GM12878 (cell line): ENCODE measurements around the gene SRBD1. TPM values are rescaled to one million over a fixed set of nuclear protein-coding genes. Genes with fewer than 3 reads are reported as not detected.

Experiments
- ATAC-seq: fragments of 200-7000 bp; cut with Tn5 transposase; 3 replicates; pipeline ENCODE4 v1.9.1; 2020; ENCODE audit warnings: mild to moderate bottlenecking, moderate library complexity
- BruUV-seq: library from RNA; stranded (reverse); fragments of 400-500 nt; replicated peaks from 2 replicates; lab custom pipeline; 2021; lab: Mats Ljungman, UMichigan
- CTCF ChIA-PET: fragments of 300-600 bp; sonication (Branson Sonifier 250); formaldehyde crosslinking; extraction: SDS; loops from one replicate; lab custom pipeline; 2021; ENCODE audit warnings: inconsistent platforms; lab: Yijun Ruan, JAX
- POLR2A ChIA-PET: fragments of 350-600 bp; formaldehyde crosslinking; extraction: SDS; loops from one replicate; lab custom pipeline; 2021; ENCODE audit warnings: inconsistent platforms; lab: Charles Lee
- RAD21 ChIA-PET: fragments of 300-600 bp; sonication (Branson Sonifier 250); formaldehyde crosslinking; loops from one replicate; lab custom pipeline; 2023; ENCODE audit warnings: antibody characterized with exemption; ENCODE audit not compliant: unreplicated experiment; lab: Charles Lee
- SMC1A ChIA-PET: fragments of 300-600 bp; sonication (Branson Sonifier 250); formaldehyde crosslinking; loops from one replicate; lab custom pipeline; 2023; ENCODE audit not compliant: unreplicated experiment, uncharacterized antibody; lab: Charles Lee
- DNase-seq: peaks from one replicate; pipeline ENCODE4 v3.0.0-alpha.2; 2011; ENCODE audit warnings: low read depth, low spot score
- FAIRE-seq: peaks from 3 replicates; lab custom pipeline; 2011; peaks lifted over from hg19 to GRCh38; lab: Jason Lieb, UNC
- H2AFZ ChIP-seq: 2 replicates; pipeline ENCODE4 v1.6.0; 2011; ENCODE audit warnings: low read depth, low read length, control low read depth; ENCODE audit not compliant: control insufficient read depth
- H3K27ac ChIP-seq: 2 replicates; pipeline ENCODE4 v1.5.1; 2011; ENCODE audit warnings: control low read depth; ENCODE audit not compliant: control insufficient read depth, insufficient read depth
- H3K27me3 ChIP-seq, 2 experiments: replicated peaks in 1 of 2; 2 replicates each; pipeline versions ENCODE4 v1.6.0 to v1.6.1; 2011; ENCODE audit warnings: low read length in 1 of 2; ENCODE audit not compliant: control insufficient read depth in 2 of 2, insufficient read depth in 2 of 2
- H3K36me3 ChIP-seq, 2 experiments: 2 replicates each; pipeline ENCODE4 v1.5.1; 2011; ENCODE audit warnings: low read length in 1 of 2; ENCODE audit not compliant: control insufficient read depth in 2 of 2, insufficient read depth in 2 of 2
- H3K4me1 ChIP-seq: 2 replicates; pipeline ENCODE4 v1.6.1; 2011; ENCODE audit warnings: mild to moderate bottlenecking, low read length, moderate library complexity, mixed read lengths; ENCODE audit not compliant: control insufficient read depth, insufficient read depth
- H3K4me2 ChIP-seq: 2 replicates; pipeline ENCODE4 v1.6.0; 2011; ENCODE audit warnings: control low read depth; ENCODE audit not compliant: control insufficient read depth, insufficient read depth
- H3K4me3 ChIP-seq: fragments of 200-600 bp; sonication (generic); 2 replicates; pipeline ENCODE4 v1.5.1; 2016
- H3K79me2 ChIP-seq: 2 replicates; pipeline ENCODE4 v1.6.0; 2011; ENCODE audit warnings: low read length; ENCODE audit not compliant: control insufficient read depth, insufficient read depth
- H3K9ac ChIP-seq: 2 replicates; pipeline ENCODE4 v1.8.0; 2011; ENCODE audit warnings: low read length, control low read depth, mixed read lengths; ENCODE audit not compliant: control insufficient read depth, insufficient read depth
- H3K9me3 ChIP-seq: replicated peaks from 3 replicates; pipeline ENCODE4 v1.5.1; 2011; ENCODE audit warnings: mild to moderate bottlenecking, low read length; ENCODE audit not compliant: control insufficient read depth, insufficient read depth
- H4K20me1 ChIP-seq: 2 replicates; pipeline ENCODE4 v1.6.0; 2011; ENCODE audit not compliant: control insufficient read depth, insufficient read depth
- CEBPB ChIP-seq, 2 experiments: fragments of 150-350 bp in 1 of 2; IDR thresholded peaks; 2 replicates each; pipeline ENCODE4 v1.6.1; 2012 to 2014; ENCODE audit warnings: low read depth in 2 of 2, low read length in 2 of 2, borderline replicate concordance in 1 of 2, inconsistent platforms in 1 of 2
- CTCF ChIP-seq, 3 experiments: IDR thresholded peaks in 2 of 3; conservative IDR thresholded peaks in 1 of 3; 2 replicates each; pipeline ENCODE4 v1.5.1; 2011; ENCODE audit warnings: low read depth in 3 of 3, low read length in 3 of 3, mild to moderate bottlenecking in 3 of 3, control low read depth in 2 of 3, moderate library complexity in 2 of 3, inconsistent platforms in 1 of 3, mixed read lengths in 1 of 3; ENCODE audit not compliant: control insufficient read depth in 2 of 3, insufficient read depth in 1 of 3; ENCODE audit errors: extremely low read depth in 1 of 3
- FOS ChIP-seq: IDR thresholded peaks from 3 replicates; pipeline ENCODE4 v1.6.1; 2011; ENCODE audit warnings: borderline replicate concordance; ENCODE audit not compliant: insufficient read length; ENCODE audit errors: extremely low read depth
- HDAC2 ChIP-seq: fragments of 200-600 bp; sonication (generic); IDR thresholded peaks from 2 replicates; pipeline ENCODE4 v1.6.1; 2017
- IRF4 ChIP-seq: IDR thresholded peaks from 2 replicates; pipeline ENCODE4 v1.6.1; 2011; ENCODE audit warnings: low read depth, low read length
- MYB ChIP-seq: fragments of 150-350 bp; IDR thresholded peaks from 2 replicates; pipeline ENCODE4 v1.6.1; 2014; ENCODE audit warnings: mild to moderate bottlenecking, low read depth, low read length, borderline replicate concordance
- NRF1 ChIP-seq: conservative IDR thresholded peaks from 2 replicates; pipeline ENCODE4 v1.6.1; 2011; ENCODE audit warnings: mild to moderate bottlenecking, low read depth, low read length, improper control_type of control experiment
- RAD21 ChIP-seq: IDR thresholded peaks from 2 replicates; pipeline ENCODE4 v1.6.1; 2011; ENCODE audit warnings: mild to moderate bottlenecking, low read depth, low read length, moderate library complexity; ENCODE audit not compliant: insufficient read depth
- RUNX3 ChIP-seq: IDR thresholded peaks from 2 replicates; pipeline ENCODE4 v1.6.1; 2012; ENCODE audit warnings: low read length, inconsistent platforms
- SIN3A ChIP-seq: IDR thresholded peaks from 2 replicates; pipeline ENCODE4 v1.6.1; 2012; ENCODE audit warnings: low read depth, low read length, improper control_type of control experiment
- SMAD5 ChIP-seq: IDR thresholded peaks from 2 replicates; pipeline ENCODE4 v1.6.1; 2016; ENCODE audit warnings: antibody characterized with exemption, low read depth
- STAT1 ChIP-seq: fragments of 450-650 bp; conservative IDR thresholded peaks from 2 replicates; pipeline ENCODE4 v1.6.1; 2014; ENCODE audit warnings: antibody characterized with exemption, mild to moderate bottlenecking
- SUZ12 ChIP-seq: fragments of 200-600 bp; sonication (generic); IDR thresholded peaks from one replicate; pipeline ENCODE4 v1.6.1; 2018; ENCODE audit warnings: antibody characterized with exemption, mild to moderate bottlenecking; ENCODE audit not compliant: unreplicated experiment
- ZNF217 ChIP-seq: fragments of 450-650 bp; IDR thresholded peaks from 2 replicates; pipeline ENCODE4 v1.6.1; 2017; ENCODE audit warnings: antibody characterized with exemption, mild to moderate bottlenecking
- ZNF274 ChIP-seq: IDR thresholded peaks from one replicate; pipeline ENCODE4 v1.8.0; 2011; ENCODE audit not compliant: insufficient read length, insufficient read depth
- ZSCAN29 ChIP-seq: fragments of 450-650 bp; IDR thresholded peaks from 2 replicates; pipeline ENCODE4 v1.6.1; 2017; ENCODE audit warnings: mild to moderate bottlenecking, moderate library complexity
- WGBS: methylation state at CpG from one replicate; pipeline ENCODE4 v1.1.6; 2016; ENCODE audit warnings: low lambda C conversion rate; ENCODE audit not compliant: insufficient replicate concordance, insufficient coverage; ENCODE audit errors: missing lambda C conversion rate; 5-methylcytosine and 5-hydroxymethylcytosine counted together
- in situ Hi-C: fragments of 300-500 bp; cut with MboI; formaldehyde crosslinking; loops from 9 replicates; pipeline ENCODE4 v1.14.3; 2018; ENCODE audit warnings: mixed read lengths
- intact Hi-C: fragments of 100-400 bp; cut with micrococcal nuclease; formaldehyde crosslinking; loops from one replicate; pipeline ENCODE4 v1.14.2; 2022; ENCODE audit not compliant: unreplicated experiment
- polyA plus RNA-seq, 11 experiments: library from polyadenylated mRNA; depleted of rRNA in 4 of 11; unstranded in 6 of 11; stranded (reverse) in 5 of 11; fragments of >200 nt; fragmentation: Nextera tagmentation in 4 of 11; fragmentation: Illumina TruSeq in 1 of 11; extraction: Ambion mirVana in 4 of 11; extraction: Trizol in 1 of 11; gene quantifications; 1 replicate in 1 of 11; 2 replicates in 10 of 11; pipeline versions ENCODE4 v1.2.1 to v1.2.3, GENCODE V29; 2011 to 2016; ENCODE audit warnings: inconsistent platforms in 2 of 11, missing spikeins in 2 of 11, low read depth in 1 of 11
- total RNA-seq, 4 experiments: library from RNA; depleted of rRNA in 3 of 4; stranded (reverse); fragments of >200 nt in 3 of 4; fragmentation: Illumina TruSeq in 1 of 4; extraction: Trizol in 1 of 4; gene quantifications; 2 replicates each; pipeline versions ENCODE4 v1.2.1 to v1.2.3, GENCODE V29; 2013 to 2021

Gene SRBD1
- total and polyA plus RNA-seq, 10 of the 15 experiments (the other 5 are each of a cell fraction or from before 2014, with no cell fraction given), result 9.7 to 33.1 (median 20.1) TPM

DNA sequence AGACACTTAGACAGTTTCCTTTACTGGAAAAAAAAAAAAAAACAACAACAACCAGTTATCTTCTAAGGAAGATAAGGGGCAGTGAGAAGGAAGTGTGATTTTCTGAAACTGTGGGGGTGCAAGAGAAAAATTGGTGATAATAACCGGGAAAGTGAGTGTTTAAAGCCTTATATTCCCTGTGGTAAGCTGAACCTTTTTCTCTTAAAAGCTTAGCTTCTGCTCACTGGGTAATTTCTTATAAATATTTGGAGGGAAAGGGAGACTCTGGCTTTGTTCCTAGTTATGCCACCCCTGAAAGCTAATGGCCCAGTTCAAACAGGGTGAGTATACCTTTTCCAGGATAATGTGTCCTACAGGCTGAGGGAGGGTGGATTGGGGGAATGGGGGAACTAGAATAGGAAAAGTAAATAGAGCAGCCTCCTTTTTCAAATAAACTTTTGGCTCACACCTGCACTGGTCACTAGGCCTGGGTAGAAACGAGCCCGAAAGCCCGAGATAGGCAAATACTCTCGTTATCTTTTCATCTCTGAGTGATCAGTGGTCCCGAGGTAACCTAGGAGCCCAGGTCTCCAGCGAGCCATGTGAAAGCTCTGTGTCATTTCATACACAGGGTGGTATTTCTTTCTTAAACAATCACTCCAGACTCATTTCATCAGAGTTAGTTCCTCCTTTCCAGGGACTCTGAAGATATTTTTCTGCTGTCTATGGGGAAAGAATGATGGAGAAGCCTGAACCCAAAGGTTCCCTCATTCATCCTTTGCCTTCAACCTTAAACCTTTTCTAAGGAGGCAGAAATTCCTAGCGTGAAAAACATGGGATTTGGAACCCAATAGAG, 15.5 kb upstream of the SRBD1 start:
- ChIA-PET SMC1A (interaction anchor here (1.2 to 1.8 kb wide), 2 partner anchors 9 to 27 kb away, joined by 3 to 7 read pairs; no protein-coding TSS in a partner anchor), CTCF (interaction anchor here (1.2 to 1.8 kb wide), 3 partner anchors 9 to 309 kb away, joined by 3 to 5 read pairs (median 4); no protein-coding TSS in a partner anchor)
- H3K79me2 ChIP-seq, result no peaks in the 10 kb centered on the region

GRCh38 chr2:45625824-45626223, 14.8 kb upstream of the SRBD1 start:
- H3K27me3 ChIP-seq, result peaks cover 0 to 3% of the 10 kb centered on the region in 2 experiments; a peak in 1 of 4 replicates
- ChIA-PET RAD21 (no interaction called here), POLR2A (interaction anchor here (0.6 to 0.8 kb wide), 2 partner anchors 11 to 16 kb away, joined by 3 read pairs; no protein-coding TSS in a partner anchor), SMC1A (interaction anchor here (1.1 to 1.2 kb wide), 2 partner anchors 28 to 638 kb away, joined by 3 read pairs; no protein-coding TSS in a partner anchor), CTCF (interaction anchor here (1.2 to 1.8 kb wide), 4 partner anchors 12 to 310 kb away, joined by 3 to 4 read pairs (median 4); partner anchors contain the start of gene SRBD1)
- no peak for DNase-seq
- H3K9ac ChIP-seq, result no peak overlapping the region
- H3K9me3 ChIP-seq, result no peaks in the 10 kb centered on the region
- H3K27ac ChIP-seq, result no peak overlapping the region
- intact Hi-C loops, result no loop called here
- no TSS peak for BruUV-seq
- no peak overlapping the region for H2AFZ ChIP-seq
- in situ Hi-C loops, result loop anchor here (25.0 kb wide), 1 partner anchor 736 kb away; no protein-coding TSS in a partner anchor
- no peaks in the 10 kb centered on the region for H3K4me1 ChIP-seq
- H3K4me2 ChIP-seq, result no peak overlapping the region
- H3K36me3 ChIP-seq, result no peaks in the 10 kb centered on the region
- no peak for FAIRE-seq
- no peak for ATAC-seq
- no peaks in the 10 kb centered on the region for H4K20me1 ChIP-seq
- H3K4me3 ChIP-seq, result no peak overlapping the region
- no peaks in the 10 kb centered on the region for H3K79me2 ChIP-seq
- TF ChIP-seq FOS (no peak), MYB (no peak), IRF4 (no peak), ZNF217 (no peak), CEBPB (IDR thresholded peaks at IDR 0.05; ENCODE audit: borderline replicate concordance in 1 of 2, low read depth in 2 of 2, low read length in 2 of 2) (no peak), ZSCAN29 (no peak), RAD21 (no peak), CTCF (IDR thresholded peaks at IDR 0.05 in 2 of 3, conservative IDR thresholded peaks at IDR 0.05 in 1 of 3; ENCODE audit: control insufficient read depth in 2 of 3, extremely low read depth in 1 of 3, insufficient read depth in 1 of 3, low read depth in 3 of 3, low read length in 3 of 3) (no peak), SUZ12 (no peak), HDAC2 (no peak)

More for the DNA sequence above, 15.5 kb upstream of the SRBD1 start:
- Histone ChIP-seq H3K4me2 (no peak overlapping the region), H2AFZ (no peak overlapping the region), H3K4me1 (no peaks in the 10 kb centered on the region), H3K9ac (no peak overlapping the region), H3K36me3 (no peaks in the 10 kb centered on the region), H3K9me3 (no peaks in the 10 kb centered on the region), H3K4me3 (no peak overlapping the region), H3K27me3 (peaks cover 0 to 7% of the 10 kb centered on the region in 2 experiments; a peak in 1 of 4 replicates), H4K20me1 (no peaks in the 10 kb centered on the region), H3K27ac (no peak overlapping the region)
- DNase-seq, result no peak
- RAD21 ChIA-PET, result no interaction called here
- in situ Hi-C loops, result loop anchor here (25.0 kb wide), 1 partner anchor 736 kb away; no protein-coding TSS in a partner anchor
- ATAC-seq, result no peak; the same call in 1 of the 3 replicates
- no peak for FAIRE-seq
- intact Hi-C loops, result no loop called here
- WGBS, result 28% methylated on average over 8 of the region's 8 CpGs
- TF ChIP-seq STAT1 (no peak), SUZ12 (no peak), NRF1 (no peak), ZNF274 (no peak), SIN3A (no peak), SMAD5 (no peak), RUNX3 (no peak)
- POLR2A ChIA-PET, result no interaction called here
- no TSS peak for BruUV-seq
